ENCODE data around the gene CSNK1D.

DNA sequence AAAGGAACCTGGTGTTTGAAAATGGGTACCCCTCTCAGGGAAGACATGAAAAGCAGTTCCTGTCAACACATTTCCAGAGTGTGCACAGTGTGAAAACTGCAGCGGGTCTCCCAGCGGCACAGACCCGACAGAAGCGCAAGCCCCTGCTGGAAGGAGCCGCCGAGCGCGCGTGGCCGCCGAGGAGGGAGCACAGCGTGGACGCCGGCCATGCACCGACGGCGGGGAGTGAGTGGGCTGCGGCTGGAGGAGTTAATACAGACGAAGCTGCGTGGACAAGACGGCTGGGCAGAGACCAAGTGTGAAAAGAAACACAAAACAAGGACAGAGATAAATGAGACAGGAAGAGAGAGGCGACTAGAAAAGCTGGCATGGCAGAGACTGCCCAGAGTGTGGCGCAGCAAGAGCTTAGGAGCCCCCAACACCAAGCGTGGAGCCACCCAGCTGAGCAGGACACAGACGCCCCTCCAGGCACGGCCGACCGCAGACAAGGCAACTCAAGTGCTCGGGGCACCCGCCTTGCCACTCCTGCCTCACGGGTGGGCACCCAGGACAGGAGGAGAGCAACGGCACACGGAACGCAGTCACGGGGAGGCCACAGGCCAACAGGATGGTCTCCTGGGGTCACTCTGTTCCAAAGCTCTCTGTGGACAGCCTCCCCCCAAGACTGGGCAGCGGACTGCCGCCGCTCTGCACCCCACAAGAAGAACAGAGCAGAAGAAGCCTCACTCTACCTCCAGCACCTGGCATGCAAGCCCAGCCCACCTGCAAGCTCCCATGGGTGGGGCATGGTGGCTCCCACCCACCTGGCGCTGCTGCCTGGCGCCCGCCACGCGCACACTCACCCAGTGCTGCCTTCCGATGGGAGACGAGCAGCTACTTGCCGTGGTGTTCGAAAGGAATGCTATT lies 28.1 kb downstream of the CSNK1D start:
- TF ChIP-seq CTCF (IDR thresholded peaks at IDR 0.05) (no peak), POLR2A (IDR thresholded peaks at IDR 0.05) (no peak)

All from ovary (tissue), 3 donors.